GM21619 (cell line): ENCODE measurements around the gene CMC2.

Experiments
- ATAC-seq: cut with Tn5 transposase; IDR thresholded peaks from one replicate; pipeline ENCODE4 v1.9.1; 2021; ENCODE audit not compliant: unreplicated experiment

CMC2 gene

GRCh38 chr16:80974649-80975376 lies 31.9 kb downstream of the CMC2 start:
- ATAC-seq: no peak

- no peak for ATAC-seq
Measured at GRCh38 chr16:80973991-80974390, 32.7 kb downstream of the CMC2 start.

- ATAC-seq: no peak
Measured at GRCh38 chr16:80972611-80973010, 34.1 kb downstream of the CMC2 start.

GRCh38 chr16:80971819-80972218 lies 34.9 kb downstream of the CMC2 start:
- ATAC-seq: peak; percentile 82

- ATAC-seq: no peak
Measured at GRCh38 chr16:80969114-80969484, 37.6 kb downstream of the CMC2 start.

GRCh38 chr16:80968386-80969113 lies 38.1 kb downstream of the CMC2 start:
- no peak for ATAC-seq

- no peak for ATAC-seq
Measured at GRCh38 chr16:80966617-80967016, 40.1 kb downstream of the CMC2 start.

- ATAC-seq: no peak
Measured at GRCh38 chr16:80964351-80964750, 42.3 kb downstream of the CMC2 start.

- no peak for ATAC-seq
Measured at GRCh38 chr16:80962879-80963278, 43.8 kb downstream of the CMC2 start.

GRCh38 chr16:80958284-80958683 lies 48.4 kb downstream of the CMC2 start:
- no peak for ATAC-seq

- ATAC-seq: no peak
Measured at GRCh38 chr16:80954985-80955384, 51.7 kb downstream of the CMC2 start.

GRCh38 chr16:80948886-80949493 lies 57.7 kb downstream of the CMC2 start:
- ATAC-seq: no peak

GRCh38 chr16:80947708-80948625 lies 58.7 kb downstream of the CMC2 start:
- ATAC-seq: no peak

- no peak for ATAC-seq
Measured at GRCh38 chr16:80947239-80947638, 59.4 kb downstream of the CMC2 start.

GRCh38 chr16:80946481-80946880 lies 60.2 kb downstream of the CMC2 start:
- no peak for ATAC-seq

GRCh38 chr16:80940069-80940856 lies 66.4 kb downstream of the CMC2 start:
- ATAC-seq: no peak

GRCh38 chr16:80938879-80939260 lies 67.8 kb downstream of the CMC2 start:
- ATAC-seq: no peak

GRCh38 chr16:80938004-80938878 lies 68.4 kb downstream of the CMC2 start:
- ATAC-seq: no peak

GRCh38 chr16:80936410-80936809 lies 70.3 kb downstream of the CMC2 start:
- ATAC-seq: no peak
